Fibroblast of pulmonary artery (primary cell): ENCODE results near the gene DMWD.

Source experiments
- DNase-seq: peaks from one replicate; pipeline ENCODE4 v3.0.0-alpha.2; 2010; ENCODE audit warnings: low read depth
- H3K4me3 ChIP-seq: replicated peaks from 2 replicates; pipeline ENCODE4 v1.5.1; 2011; ENCODE audit warnings: low read depth, mild to moderate bottlenecking, control low read depth, low read length, moderate library complexity
- CTCF ChIP-seq: IDR thresholded peaks from 2 replicates; pipeline ENCODE4 v1.5.1; 2011; ENCODE audit warnings: mild to moderate bottlenecking, control low read depth, low read length, inconsistent platforms; ENCODE audit errors: missing control alignments

The DMWD gene

GRCh38 chr19:45770192-45771101, 22.2 kb downstream of the DMWD start:
- H3K4me3 ChIP-seq, result peak overlapping the region; percentile 65
- TF ChIP-seq CTCF, result peak; percentile 62
- DNase-seq, result peak; percentile 99

GRCh38 chr19:45769821-45770191, 22.8 kb downstream of the DMWD start:
- peak overlapping the region; percentile 65 for H3K4me3 ChIP-seq
- peak; percentile 52 for DNase-seq
- TF ChIP-seq CTCF, result no peak

- DNase-seq, result peak; percentile 99
- no peak for TF ChIP-seq CTCF
- H3K4me3 ChIP-seq, result peak within 1 kb of the TSS; percentile 84
Measured at GRCh38 chr19:45768984-45769782, 23.5 kb downstream of the DMWD start, which contains the start of gene SIX5. Gene SIX5 (minus strand): TSS chr19:45769252. CDS start chr19:45768844, 408 bp downstream.

GRCh38 chr19:45768655-45768983, 24.0 kb downstream of the DMWD start:
- peak; percentile 50 for DNase-seq

GRCh38 chr19:45767881-45768654, 24.6 kb downstream of the DMWD start:
- peak; percentile 73 for DNase-seq
- peak overlapping the region; percentile 84 for H3K4me3 ChIP-seq
- no peak for TF ChIP-seq CTCF

More at GRCh38 chr19:45768655-45768983, 24.0 kb downstream of the DMWD start:
- H3K4me3 ChIP-seq, result peak overlapping the region; percentile 84
- no peak for TF ChIP-seq CTCF

- DNase-seq, result peak; percentile 88
- H3K4me3 ChIP-seq, result peak overlapping the region; percentile 84
- TF ChIP-seq CTCF, result no peak
Measured at GRCh38 chr19:45767410-45767880, 25.2 kb downstream of the DMWD start.
